ENCODE data around the gene CUEDC1. TPM values are rescaled to one million over a fixed set of nuclear protein-coding genes. Genes with fewer than 3 reads are reported as not detected.

The CUEDC1 gene
- total RNA-seq, 1 experiment from 2014 or later: 53.5 TPM

DNA sequence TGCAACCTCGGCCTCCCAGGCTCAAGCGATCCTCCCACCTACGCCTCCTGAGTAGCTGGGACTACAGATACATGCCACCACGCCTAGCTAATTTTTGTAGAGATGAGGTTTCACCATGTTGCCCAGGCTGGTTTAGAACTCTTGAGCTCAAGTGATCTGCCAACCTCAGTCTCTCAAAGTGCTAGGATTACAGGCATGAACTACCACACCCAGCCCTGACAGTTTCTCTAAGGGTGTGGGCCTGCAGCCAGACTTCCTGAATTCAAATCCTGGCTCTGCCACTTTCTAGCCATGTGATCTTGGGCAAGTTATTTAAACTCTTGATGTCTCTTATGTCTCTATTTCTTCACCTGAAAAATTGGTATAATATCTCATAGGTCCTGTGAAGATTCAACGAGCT, 5.6 kb downstream of the CUEDC1 start:
- Histone ChIP-seq H3K4me3 (ENCODE audit: low read depth, low read length, poor library complexity, severe bottlenecking) (no peak overlapping the region), H3K36me3 (ENCODE audit: insufficient read depth, low read length, poor library complexity, severe bottlenecking) (no peaks in the 10 kb centered on the region), H3K27me3 (replicated peaks; ENCODE audit: insufficient read depth, low read depth, low read length, poor library complexity) (no peaks in the 10 kb centered on the region), H3K27ac (ENCODE audit: low read depth, low read length, poor library complexity, severe bottlenecking) (peak overlapping the region; percentile 84), H3K9me3 (ENCODE audit: low read depth, low read length, poor library complexity, severe bottlenecking) (no peaks in the 10 kb centered on the region), H3K4me1 (ENCODE audit: insufficient read depth, low read length, poor library complexity, severe bottlenecking) (peaks cover 89% of the 10 kb centered on the region)
- no peak for TF ChIP-seq EZH2 (IDR thresholded peaks at IDR 0.05; ENCODE audit: borderline replicate concordance, low read depth, low read length, poor library complexity, severe bottlenecking)
- TF ChIP-seq, protein P1, sequence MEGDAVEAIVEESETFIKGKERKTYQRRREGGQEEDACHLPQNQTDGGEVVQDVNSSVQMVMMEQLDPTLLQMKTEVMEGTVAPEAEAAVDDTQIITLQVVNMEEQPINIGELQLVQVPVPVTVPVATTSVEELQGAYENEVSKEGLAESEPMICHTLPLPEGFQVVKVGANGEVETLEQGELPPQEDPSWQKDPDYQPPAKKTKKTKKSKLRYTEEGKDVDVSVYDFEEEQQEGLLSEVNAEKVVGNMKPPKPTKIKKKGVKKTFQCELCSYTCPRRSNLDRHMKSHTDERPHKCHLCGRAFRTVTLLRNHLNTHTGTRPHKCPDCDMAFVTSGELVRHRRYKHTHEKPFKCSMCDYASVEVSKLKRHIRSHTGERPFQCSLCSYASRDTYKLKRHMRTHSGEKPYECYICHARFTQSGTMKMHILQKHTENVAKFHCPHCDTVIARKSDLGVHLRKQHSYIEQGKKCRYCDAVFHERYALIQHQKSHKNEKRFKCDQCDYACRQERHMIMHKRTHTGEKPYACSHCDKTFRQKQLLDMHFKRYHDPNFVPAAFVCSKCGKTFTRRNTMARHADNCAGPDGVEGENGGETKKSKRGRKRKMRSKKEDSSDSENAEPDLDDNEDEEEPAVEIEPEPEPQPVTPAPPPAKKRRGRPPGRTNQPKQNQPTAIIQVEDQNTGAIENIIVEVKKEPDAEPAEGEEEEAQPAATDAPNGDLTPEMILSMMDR (conservative IDR thresholded peaks at IDR 0.05; ENCODE audit: low read depth, low read length): no peak
- POLR2A ChIA-PET (ENCODE audit: low non-redundant PET): interaction anchor here (0.8 kb wide), 1 partner anchor 10 kb away, joined by 5 read pairs; no protein-coding TSS in a partner anchor
- CTCF ChIA-PET: interaction anchor here (0.6 to 1.0 kb wide), 2 partner anchors 74 to 257 kb away, joined by 3 to 9 read pairs; no protein-coding TSS in a partner anchor
- DNase-seq (ENCODE audit: low spot score): no peak
- intact Hi-C loops (cut with micrococcal nuclease; ENCODE audit: unreplicated experiment): loop anchor here (5.0 kb wide), 1 partner anchor 38 kb away; the partner anchor contains the start of gene VEZF1
- no TSS peak for BruUV-seq (replicated peaks)

DNA sequence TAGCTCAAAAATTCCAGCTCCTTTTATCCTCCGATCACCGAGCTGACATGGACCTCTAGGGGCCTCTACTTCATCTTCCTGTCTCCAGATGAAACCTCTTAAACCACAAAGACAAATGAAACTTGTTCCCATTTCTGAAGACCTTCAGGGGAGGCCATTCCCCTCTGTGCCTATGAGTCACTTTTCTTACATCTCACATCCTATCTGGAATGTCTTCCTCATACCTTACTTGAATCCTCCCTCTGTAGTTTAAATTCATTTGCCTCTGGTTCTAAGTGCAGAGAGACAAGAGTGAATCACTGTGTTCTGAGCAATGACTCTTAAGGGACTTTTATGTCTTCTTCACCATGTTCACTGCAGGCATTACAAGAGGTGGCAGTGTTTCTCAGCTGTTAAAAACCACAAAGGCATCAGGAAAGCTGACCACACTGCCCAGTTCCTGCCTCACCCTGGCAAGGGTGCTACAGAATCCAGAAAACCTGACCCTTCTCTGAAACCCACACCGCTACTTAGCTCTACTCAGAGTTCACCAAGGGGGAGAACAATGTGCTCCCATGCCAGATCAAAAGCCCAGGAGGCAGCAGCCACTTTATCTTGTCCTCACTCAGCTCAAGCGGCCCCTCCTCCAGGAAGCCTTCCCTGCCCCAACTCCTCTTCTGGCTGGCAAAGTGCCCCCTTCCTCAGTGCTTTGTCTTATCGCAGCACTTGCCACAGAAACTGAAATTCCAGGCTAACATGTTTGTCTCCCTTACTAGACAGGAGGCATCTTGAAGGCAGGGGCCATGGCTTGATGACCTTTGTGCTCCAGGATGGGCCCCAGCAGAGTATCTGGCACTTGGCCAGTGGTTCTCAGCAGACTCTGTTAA, 6.4 kb downstream of the CUEDC1 start:
- POLR2A ChIA-PET (ENCODE audit: low non-redundant PET): interaction anchor here (0.8 kb wide), 1 partner anchor 9 kb away, joined by 5 read pairs; no protein-coding TSS in a partner anchor
- BruUV-seq (replicated peaks): no TSS peak
- intact Hi-C loops (cut with micrococcal nuclease; ENCODE audit: unreplicated experiment): no loop called here
- Histone ChIP-seq H3K27ac (ENCODE audit: low read depth, low read length, poor library complexity, severe bottlenecking) (peak overlapping the region; percentile 84), H3K36me3 (ENCODE audit: insufficient read depth, low read length, poor library complexity, severe bottlenecking) (no peaks in the 10 kb centered on the region), H3K9me3 (ENCODE audit: low read depth, low read length, poor library complexity, severe bottlenecking) (no peaks in the 10 kb centered on the region), H3K27me3 (replicated peaks; ENCODE audit: insufficient read depth, low read depth, low read length, poor library complexity) (no peaks in the 10 kb centered on the region), H3K4me3 (ENCODE audit: low read depth, low read length, poor library complexity, severe bottlenecking) (no peak overlapping the region), H3K4me1 (ENCODE audit: insufficient read depth, low read length, poor library complexity, severe bottlenecking) (peaks cover 90% of the 10 kb centered on the region)
- TF ChIP-seq, protein P1 (conservative IDR thresholded peaks at IDR 0.05; ENCODE audit: low read depth, low read length): no peak
- TF ChIP-seq EZH2 (IDR thresholded peaks at IDR 0.05; ENCODE audit: borderline replicate concordance, low read depth, low read length, poor library complexity, severe bottlenecking): no peak
- peak; percentile 77 for DNase-seq (ENCODE audit: low spot score)
- CTCF ChIA-PET: interaction anchor here (1.0 kb wide), 1 partner anchor 73 kb away, joined by 3 read pairs; no protein-coding TSS in a partner anchor

DNA sequence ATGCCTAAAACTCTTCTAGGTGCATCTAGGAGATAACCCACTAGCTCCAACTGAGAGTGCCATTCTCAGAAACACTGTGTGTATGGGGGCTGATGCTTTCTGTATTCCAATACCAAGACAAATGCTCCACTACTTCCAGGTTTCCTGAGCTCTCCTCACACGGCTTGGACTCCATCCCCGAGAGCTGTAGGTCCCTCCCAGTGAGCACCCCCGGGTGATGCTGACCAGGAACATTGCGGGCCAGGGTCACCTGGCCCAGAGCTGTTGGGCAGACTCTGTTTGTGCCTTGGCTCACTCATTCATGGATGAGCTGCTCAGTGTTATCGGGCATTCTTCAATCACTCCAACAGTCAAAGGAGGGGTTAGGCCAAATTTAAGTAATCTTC, 7.0 kb downstream of the CUEDC1 start:
- H3K4me3 ChIP-seq (ENCODE audit: low read depth, low read length, poor library complexity, severe bottlenecking): no peak overlapping the region
- POLR2A ChIA-PET (ENCODE audit: low non-redundant PET): no interaction called here
- CTCF ChIA-PET: no interaction called here
- H3K27me3 ChIP-seq (replicated peaks; ENCODE audit: insufficient read depth, low read depth, low read length, poor library complexity): no peaks in the 10 kb centered on the region
- intact Hi-C loops (cut with micrococcal nuclease; ENCODE audit: unreplicated experiment): no loop called here
- TF ChIP-seq, protein P1 (conservative IDR thresholded peaks at IDR 0.05; ENCODE audit: low read depth, low read length): no peak
- no peak for TF ChIP-seq EZH2 (IDR thresholded peaks at IDR 0.05; ENCODE audit: borderline replicate concordance, low read depth, low read length, poor library complexity, severe bottlenecking)
- peaks cover 90% of the 10 kb centered on the region for H3K4me1 ChIP-seq (ENCODE audit: insufficient read depth, low read length, poor library complexity, severe bottlenecking)
- peak overlapping the region; percentile 84 for H3K27ac ChIP-seq (ENCODE audit: low read depth, low read length, poor library complexity, severe bottlenecking)
- H3K36me3 ChIP-seq (ENCODE audit: insufficient read depth, low read length, poor library complexity, severe bottlenecking): no peaks in the 10 kb centered on the region
- H3K9me3 ChIP-seq (ENCODE audit: low read depth, low read length, poor library complexity, severe bottlenecking): no peaks in the 10 kb centered on the region
- DNase-seq (ENCODE audit: low spot score): no peak
- BruUV-seq (replicated peaks): no TSS peak
